AG08396 (cell line): ENCODE data around the gene GNG13.
"Not testable (repeated sequence)": the region's sequence is repeated elsewhere in the genome, so short reads cannot be mapped to it uniquely, and the experiment has no call there.

Source experiments
- DNase-seq: peaks from one replicate; pipeline ENCODE4 v3.0.0; 2012; ENCODE audit warnings: low spot score, mixed read lengths

GNG13 gene

GRCh38 chr16:831571-832413 lies 31.3 kb upstream of the GNG13 start:
- DNase-seq, result no peak

GRCh38 chr16:830871-831570 lies 30.5 kb upstream of the GNG13 start:
- DNase-seq, result no peak

GRCh38 chr16:830107-830870 lies 29.8 kb upstream of the GNG13 start:
- DNase-seq, result no peak

- no peak for DNase-seq
Measured at GRCh38 chr16:828891-829290, 28.4 kb upstream of the GNG13 start.

- DNase-seq, result no peak
Measured at GRCh38 chr16:827513-827912, 27.0 kb upstream of the GNG13 start.

GRCh38 chr16:825341-826061 lies 25.0 kb upstream of the GNG13 start:
- peak; percentile 60 for DNase-seq

GRCh38 chr16:824601-825000 lies 24.1 kb upstream of the GNG13 start:
- DNase-seq, result no peak

GRCh38 chr16:824194-824593 lies 23.7 kb upstream of the GNG13 start:
- DNase-seq, result no peak

- no peak for DNase-seq
Measured at GRCh38 chr16:822909-823297, 22.4 kb upstream of the GNG13 start.

- DNase-seq, result no peak
Measured at GRCh38 chr16:822174-822908, 21.8 kb upstream of the GNG13 start.

GRCh38 chr16:821751-822150 lies 21.2 kb upstream of the GNG13 start:
- DNase-seq, result no peak

GRCh38 chr16:820748-821147 lies 20.2 kb upstream of the GNG13 start:
- DNase-seq, result no peak

GRCh38 chr16:820044-820408 lies 19.5 kb upstream of the GNG13 start:
- DNase-seq, result not testable (repeated sequence)

- no peak for DNase-seq
Measured at GRCh38 chr16:819336-820043, 19.0 kb upstream of the GNG13 start.

GRCh38 chr16:818592-818991 lies 18.1 kb upstream of the GNG13 start:
- DNase-seq, result no peak

GRCh38 chr16:818132-818531 lies 17.6 kb upstream of the GNG13 start:
- DNase-seq, result no peak

- DNase-seq, result no peak
Measured at GRCh38 chr16:817001-817906, 16.7 kb upstream of the GNG13 start.

- DNase-seq, result no peak
Measured at GRCh38 chr16:815861-816260, 15.3 kb upstream of the GNG13 start.

GRCh38 chr16:814974-815373 lies 14.4 kb upstream of the GNG13 start:
- peak; percentile 74 for DNase-seq

- no peak for DNase-seq
Measured at GRCh38 chr16:813916-814412, 13.4 kb upstream of the GNG13 start.
